ENCODE results near the gene WDFY3. TPM values are rescaled to one million over a fixed set of nuclear protein-coding genes. Genes with fewer than 3 reads are reported as not detected.

Gene WDFY3
- total and polyA plus RNA-seq, 2 experiments from 2014 or later = 8.0 to 89.0 TPM

DNA sequence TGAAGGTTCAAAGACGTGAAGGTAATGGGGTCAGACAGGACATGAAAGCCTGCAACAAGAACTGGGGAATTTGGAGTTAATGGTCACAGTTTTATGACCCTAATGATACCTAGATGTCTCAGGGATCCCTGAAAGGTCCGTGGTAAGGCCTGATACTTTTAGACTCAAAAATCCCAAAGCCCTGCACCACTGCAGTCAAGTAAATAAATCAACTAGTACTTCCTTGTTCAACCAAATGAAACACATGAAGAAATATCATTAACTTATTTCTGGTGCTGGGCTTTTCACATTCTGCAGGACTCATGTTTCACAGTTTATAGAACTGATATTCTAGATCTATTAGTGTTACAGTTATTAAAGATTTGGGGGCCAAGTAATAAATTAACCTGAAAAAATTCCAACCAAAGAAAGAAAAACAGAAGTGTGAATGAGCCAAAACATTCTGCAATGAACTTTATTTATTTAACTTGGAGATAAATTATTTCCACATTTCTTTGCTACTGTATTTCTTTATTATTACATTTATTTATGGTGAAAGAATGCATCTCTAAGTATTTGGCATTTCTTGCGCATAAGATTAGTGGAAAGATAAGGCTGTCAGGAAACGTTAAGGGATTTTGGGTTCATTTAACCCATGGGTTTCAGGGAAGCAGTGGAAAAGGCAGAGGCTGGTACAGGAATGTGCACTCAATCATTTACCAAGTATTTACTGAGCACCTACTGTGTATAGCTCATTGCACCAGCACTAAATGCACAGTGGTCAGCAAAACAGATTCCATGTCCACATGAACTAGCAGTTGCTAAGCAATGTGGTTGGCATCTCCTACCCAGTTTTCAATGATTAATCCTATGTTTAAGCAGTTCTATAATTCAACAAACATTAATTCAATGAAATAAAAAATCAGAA lies 8.7 kb downstream of the WDFY3 start:
- no peaks in the 10 kb centered on the region; the same call in 2 of the 3 replicates for H3K36me3 Mint-ChIP-seq (ENCODE audit: low read depth)

DNA sequence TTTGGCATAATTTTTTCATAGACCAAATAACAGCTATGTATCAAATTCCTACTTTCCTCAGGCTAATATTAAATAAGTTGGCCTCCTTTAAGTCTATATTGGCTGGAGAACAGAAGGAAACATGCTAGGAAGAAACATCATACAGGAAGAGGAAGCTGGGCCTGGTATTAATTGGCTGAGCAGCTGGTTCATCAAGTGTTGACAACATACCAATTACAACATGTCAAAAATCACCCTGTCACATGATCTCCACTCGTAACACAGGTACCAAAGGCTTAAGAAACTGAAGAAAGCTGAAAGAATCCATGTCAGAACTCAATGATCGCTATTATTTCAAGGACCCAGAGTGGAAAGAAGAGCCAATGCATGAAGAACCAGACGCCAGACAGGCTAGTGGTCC lies 10.5 kb downstream of the WDFY3 start:
- Mint-ChIP-seq H3K4me3 (no peak overlapping the region), H3K36me3 (ENCODE audit: low read depth) (no peaks in the 10 kb centered on the region), H3K4me1 (peaks cover 55% of the 10 kb centered on the region), H3K9me3 (no peaks in the 10 kb centered on the region), H3K27me3 (ENCODE audit: insufficient read depth, low read depth, poor library complexity) (no peaks in the 10 kb centered on the region), H3K27ac (peak overlapping the region; percentile 3; the same call in 1 of the 2 replicates)
- Histone ChIP-seq H4K20me1 (replicated peaks; ENCODE audit: insufficient read depth) (peaks cover 7% of the 10 kb centered on the region), H2AFZ (no peak overlapping the region), H3K27me3 (ENCODE audit: insufficient read depth) (no peaks in the 10 kb centered on the region), H3K4me2 (0 out of 2 replicates have a peak overlapping the region, but pooled peaks have one; percentile 9), H3K27ac (ENCODE audit: low read depth) (peak overlapping the region; percentile 40; the same call in 1 of the 2 replicates), H3K4me1 (ENCODE audit: insufficient read depth) (peaks cover 66% of the 10 kb centered on the region), H3K9me2 (ENCODE audit: insufficient read depth) (no peaks in the 10 kb centered on the region), H3K36me3 (ENCODE audit: insufficient read depth) (no peaks in the 10 kb centered on the region), H3K4me3 (no peak overlapping the region), H3F3A (replicated peaks; ENCODE audit: low read depth) (no peaks in the 10 kb centered on the region; the same call in 1 of the 2 replicates), H3K79me2 (replicated peaks; ENCODE audit: insufficient read depth) (peaks cover 98% of the 10 kb centered on the region)
- no peak for TF ChIP-seq ZNF331 (CRISPR knock-in tag; IDR thresholded peaks at IDR 0.05; ENCODE audit: low read depth)
- TF ChIP-seq, protein P1, sequence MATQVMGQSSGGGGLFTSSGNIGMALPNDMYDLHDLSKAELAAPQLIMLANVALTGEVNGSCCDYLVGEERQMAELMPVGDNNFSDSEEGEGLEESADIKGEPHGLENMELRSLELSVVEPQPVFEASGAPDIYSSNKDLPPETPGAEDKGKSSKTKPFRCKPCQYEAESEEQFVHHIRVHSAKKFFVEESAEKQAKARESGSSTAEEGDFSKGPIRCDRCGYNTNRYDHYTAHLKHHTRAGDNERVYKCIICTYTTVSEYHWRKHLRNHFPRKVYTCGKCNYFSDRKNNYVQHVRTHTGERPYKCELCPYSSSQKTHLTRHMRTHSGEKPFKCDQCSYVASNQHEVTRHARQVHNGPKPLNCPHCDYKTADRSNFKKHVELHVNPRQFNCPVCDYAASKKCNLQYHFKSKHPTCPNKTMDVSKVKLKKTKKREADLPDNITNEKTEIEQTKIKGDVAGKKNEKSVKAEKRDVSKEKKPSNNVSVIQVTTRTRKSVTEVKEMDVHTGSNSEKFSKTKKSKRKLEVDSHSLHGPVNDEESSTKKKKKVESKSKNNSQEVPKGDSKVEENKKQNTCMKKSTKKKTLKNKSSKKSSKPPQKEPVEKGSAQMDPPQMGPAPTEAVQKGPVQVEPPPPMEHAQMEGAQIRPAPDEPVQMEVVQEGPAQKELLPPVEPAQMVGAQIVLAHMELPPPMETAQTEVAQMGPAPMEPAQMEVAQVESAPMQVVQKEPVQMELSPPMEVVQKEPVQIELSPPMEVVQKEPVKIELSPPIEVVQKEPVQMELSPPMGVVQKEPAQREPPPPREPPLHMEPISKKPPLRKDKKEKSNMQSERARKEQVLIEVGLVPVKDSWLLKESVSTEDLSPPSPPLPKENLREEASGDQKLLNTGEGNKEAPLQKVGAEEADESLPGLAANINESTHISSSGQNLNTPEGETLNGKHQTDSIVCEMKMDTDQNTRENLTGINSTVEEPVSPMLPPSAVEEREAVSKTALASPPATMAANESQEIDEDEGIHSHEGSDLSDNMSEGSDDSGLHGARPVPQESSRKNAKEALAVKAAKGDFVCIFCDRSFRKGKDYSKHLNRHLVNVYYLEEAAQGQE (IDR thresholded peaks at IDR 0.05; ENCODE audit: unreplicated experiment) = no peak
- TF ChIP-seq EZH2 (IDR thresholded peaks at IDR 0.05; ENCODE audit: low read depth, unreplicated experiment) = no peak
- TF ChIP-seq, protein P2, sequence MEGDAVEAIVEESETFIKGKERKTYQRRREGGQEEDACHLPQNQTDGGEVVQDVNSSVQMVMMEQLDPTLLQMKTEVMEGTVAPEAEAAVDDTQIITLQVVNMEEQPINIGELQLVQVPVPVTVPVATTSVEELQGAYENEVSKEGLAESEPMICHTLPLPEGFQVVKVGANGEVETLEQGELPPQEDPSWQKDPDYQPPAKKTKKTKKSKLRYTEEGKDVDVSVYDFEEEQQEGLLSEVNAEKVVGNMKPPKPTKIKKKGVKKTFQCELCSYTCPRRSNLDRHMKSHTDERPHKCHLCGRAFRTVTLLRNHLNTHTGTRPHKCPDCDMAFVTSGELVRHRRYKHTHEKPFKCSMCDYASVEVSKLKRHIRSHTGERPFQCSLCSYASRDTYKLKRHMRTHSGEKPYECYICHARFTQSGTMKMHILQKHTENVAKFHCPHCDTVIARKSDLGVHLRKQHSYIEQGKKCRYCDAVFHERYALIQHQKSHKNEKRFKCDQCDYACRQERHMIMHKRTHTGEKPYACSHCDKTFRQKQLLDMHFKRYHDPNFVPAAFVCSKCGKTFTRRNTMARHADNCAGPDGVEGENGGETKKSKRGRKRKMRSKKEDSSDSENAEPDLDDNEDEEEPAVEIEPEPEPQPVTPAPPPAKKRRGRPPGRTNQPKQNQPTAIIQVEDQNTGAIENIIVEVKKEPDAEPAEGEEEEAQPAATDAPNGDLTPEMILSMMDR (conservative IDR thresholded peaks at IDR 0.05; ENCODE audit: low read depth in 2 of 2) = no peak
- no peak for TF ChIP-seq POLR2AphosphoS5 (IDR thresholded peaks at IDR 0.05; ENCODE audit: low read depth)
- TF ChIP-seq CREB1 (CRISPR knock-in tag; IDR thresholded peaks at IDR 0.05; ENCODE audit: low read depth) = no peak
- ATAC-seq (peak; percentile 45), DNase-seq (ENCODE audit: low spot score) (no peak)

More for the DNA sequence above, 8.7 kb downstream of the WDFY3 start:
- H4K20me1 ChIP-seq (replicated peaks; ENCODE audit: insufficient read depth) = peaks cover 7% of the 10 kb centered on the region
- no peaks in the 10 kb centered on the region for H3K36me3 ChIP-seq (ENCODE audit: insufficient read depth)
- TF ChIP-seq EZH2phosphoT487 (IDR thresholded peaks at IDR 0.05; ENCODE audit: unreplicated experiment) (no peak), CREB1 (CRISPR knock-in tag; IDR thresholded peaks at IDR 0.05; ENCODE audit: low read depth) (no peak), STAT1 (IDR thresholded peaks at IDR 0.05; ENCODE audit: unreplicated experiment) (no peak), NANOG (IDR thresholded peaks at IDR 0.05; ENCODE audit: borderline replicate concordance) (no peak), JUNB (IDR thresholded peaks at IDR 0.05; ENCODE audit: unreplicated experiment) (no peak), ZNF331 (CRISPR knock-in tag; IDR thresholded peaks at IDR 0.05; ENCODE audit: low read depth) (no peak)
- TF ChIP-seq, protein P3, sequence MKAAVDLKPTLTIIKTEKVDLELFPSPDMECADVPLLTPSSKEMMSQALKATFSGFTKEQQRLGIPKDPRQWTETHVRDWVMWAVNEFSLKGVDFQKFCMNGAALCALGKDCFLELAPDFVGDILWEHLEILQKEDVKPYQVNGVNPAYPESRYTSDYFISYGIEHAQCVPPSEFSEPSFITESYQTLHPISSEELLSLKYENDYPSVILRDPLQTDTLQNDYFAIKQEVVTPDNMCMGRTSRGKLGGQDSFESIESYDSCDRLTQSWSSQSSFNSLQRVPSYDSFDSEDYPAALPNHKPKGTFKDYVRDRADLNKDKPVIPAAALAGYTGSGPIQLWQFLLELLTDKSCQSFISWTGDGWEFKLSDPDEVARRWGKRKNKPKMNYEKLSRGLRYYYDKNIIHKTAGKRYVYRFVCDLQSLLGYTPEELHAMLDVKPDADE (IDR thresholded peaks at IDR 0.05) = no peak
- TF ChIP-seq, protein P2 (conservative IDR thresholded peaks at IDR 0.05; ENCODE audit: low read depth in 2 of 2) = no peak
- peak overlapping the region; percentile 70; the same call in 1 of the 2 replicates for H3K27ac Mint-ChIP-seq
- no peak overlapping the region for H3K4me3 ChIP-seq
- no peaks in the 10 kb centered on the region for H3K9me2 ChIP-seq (ENCODE audit: insufficient read depth)
- peaks cover 64% of the 10 kb centered on the region for H3K4me1 ChIP-seq (ENCODE audit: insufficient read depth)
- H3K9me3 Mint-ChIP-seq = no peaks in the 10 kb centered on the region
- peak overlapping the region; percentile 20; the same call in 1 of the 2 replicates for H3K27ac ChIP-seq (ENCODE audit: low read depth)
- H3F3A ChIP-seq (replicated peaks; ENCODE audit: low read depth) = no peaks in the 10 kb centered on the region; the same call in 1 of the 2 replicates
- peaks cover 98% of the 10 kb centered on the region for H3K79me2 ChIP-seq (replicated peaks; ENCODE audit: insufficient read depth)
- H3K27me3 ChIP-seq (ENCODE audit: insufficient read depth) = no peaks in the 10 kb centered on the region
- no peak overlapping the region for H3K4me2 ChIP-seq
- H3K4me1 Mint-ChIP-seq = peaks cover 47% of the 10 kb centered on the region
- peak; percentile 36; the same call in 2 of the 3 replicates for ATAC-seq
- H3K4me3 Mint-ChIP-seq = no peak overlapping the region
- H2AFZ ChIP-seq = no peak overlapping the region
- DNase-seq (ENCODE audit: low spot score) = no peak
- no peaks in the 10 kb centered on the region for H3K27me3 Mint-ChIP-seq (ENCODE audit: insufficient read depth, low read depth, poor library complexity)
